ENCODE data around the gene DNER.
"Not testable (repeated sequence)": the region's sequence is repeated elsewhere in the genome, so short reads cannot be mapped to it uniquely, and the experiment has no call there.

Gene DNER

GRCh38 chr2:229378386-229378785 lies 336.0 kb downstream of the DNER start:
- DNase-seq, result no peak

DNA sequence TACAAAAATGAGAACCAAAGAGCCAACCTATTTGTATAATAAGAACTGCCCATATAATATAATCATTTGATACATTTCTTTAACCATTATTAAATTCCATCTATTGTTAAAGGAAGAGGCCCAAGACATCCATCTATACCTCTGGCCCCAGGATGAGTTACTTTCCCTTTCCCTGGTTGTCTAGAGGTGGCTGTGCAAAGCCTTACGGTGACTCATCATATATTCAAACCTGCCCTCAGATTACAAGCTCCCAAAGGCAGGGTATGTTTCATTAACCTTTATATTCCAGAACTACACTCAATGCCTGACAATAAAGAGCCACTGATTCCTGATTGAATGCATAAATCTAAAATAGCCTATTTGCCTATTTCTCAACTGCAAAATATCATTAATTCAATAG lies 337.5 kb downstream of the DNER start:
- DNase-seq, result no peak

GRCh38 chr2:229375251-229375650 lies 339.1 kb downstream of the DNER start:
- no peak for DNase-seq

- not testable (repeated sequence) for DNase-seq
Observed at GRCh38 chr2:229373311-229373710, 341.0 kb downstream of the DNER start.

DNA sequence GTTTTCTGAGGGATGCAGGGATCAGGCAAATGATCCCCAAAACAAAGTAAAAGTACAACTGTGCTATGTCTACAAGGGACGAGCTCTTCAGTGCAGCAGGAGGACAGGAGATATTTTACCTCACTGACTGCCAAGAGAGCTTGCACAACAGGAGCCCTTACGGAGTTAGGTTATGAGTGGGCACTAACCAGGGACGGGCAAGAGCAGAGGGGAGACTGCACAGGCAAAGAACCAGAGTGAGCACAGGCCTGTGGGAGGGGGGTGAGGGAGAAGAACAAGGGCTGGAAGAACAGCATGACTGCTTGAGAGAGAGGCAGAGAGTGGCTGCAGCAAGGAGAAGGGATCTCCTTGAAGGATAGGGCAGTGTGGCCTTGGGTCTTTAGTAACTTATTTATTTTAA lies 342.1 kb downstream of the DNER start:
- no peak for DNase-seq

DNA sequence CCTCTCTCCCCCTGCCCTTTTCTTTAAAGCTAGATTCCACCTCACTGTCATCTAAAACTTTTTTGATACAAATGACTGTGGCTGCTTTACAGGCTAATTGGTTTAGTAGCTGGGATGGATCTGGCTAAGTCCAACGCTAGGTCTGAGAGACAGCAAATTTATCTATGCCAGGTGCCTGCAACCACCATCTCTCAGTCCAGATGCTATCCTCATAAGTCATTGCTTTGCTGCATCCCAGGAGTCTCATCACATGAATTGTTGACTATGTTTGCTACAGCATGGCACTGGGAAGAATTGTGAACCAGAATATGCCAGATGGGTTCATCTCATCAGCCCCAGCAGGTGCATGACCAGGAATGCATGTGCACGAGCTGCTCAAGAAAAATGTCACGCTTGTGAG lies 343.3 kb downstream of the DNER start:
- no peak for DNase-seq

DNA sequence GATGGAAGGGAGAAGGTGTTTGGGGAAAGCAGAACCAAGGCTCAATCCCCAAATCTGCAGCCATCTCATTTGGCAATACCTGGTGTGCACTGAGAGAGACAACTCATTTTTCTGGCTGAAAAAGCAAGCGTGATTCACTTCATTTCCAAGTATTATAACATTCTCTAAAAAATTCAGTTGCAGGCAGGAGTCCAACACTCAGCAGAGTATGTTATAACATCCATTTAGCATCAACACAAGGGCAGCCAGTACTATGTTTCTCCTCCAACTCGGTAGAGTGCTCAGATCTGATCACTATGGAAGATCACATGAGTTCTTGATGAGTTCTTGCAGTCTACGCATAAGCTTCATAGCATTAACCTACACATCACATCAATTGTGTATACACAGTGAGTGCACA lies 343.8 kb downstream of the DNER start:
- no peak for DNase-seq

GRCh38 chr2:229363185-229363814 lies 351.1 kb downstream of the DNER start:
- no peak for DNase-seq

GRCh38 chr2:229350883-229351282 lies 363.5 kb downstream of the DNER start:
- DNase-seq, result no peak

- no peak for DNase-seq
Observed at GRCh38 chr2:229350117-229350805, 364.1 kb downstream of the DNER start.

DNA sequence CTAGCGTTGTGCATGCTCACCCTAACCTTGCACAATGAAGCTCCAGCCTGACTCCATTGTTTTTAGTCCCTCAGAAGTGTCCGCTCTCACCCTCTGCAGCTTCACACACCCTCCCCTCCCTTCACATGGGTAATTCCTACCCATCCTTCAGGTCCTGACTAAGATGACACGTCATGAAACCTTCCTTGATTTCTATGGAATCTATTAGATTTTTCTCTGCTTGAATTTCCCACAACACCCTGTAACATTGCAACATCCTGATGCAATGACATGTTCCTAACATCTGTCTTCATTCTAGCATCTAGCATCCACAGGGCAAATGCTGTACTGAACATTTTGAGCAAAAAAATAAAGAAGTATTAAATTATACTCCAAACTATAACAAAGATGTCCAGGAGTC lies 366.2 kb downstream of the DNER start:
- DNase-seq, result no peak

- no peak for DNase-seq
Observed at GRCh38 chr2:229346816-229347540, 367.4 kb downstream of the DNER start.

DNA sequence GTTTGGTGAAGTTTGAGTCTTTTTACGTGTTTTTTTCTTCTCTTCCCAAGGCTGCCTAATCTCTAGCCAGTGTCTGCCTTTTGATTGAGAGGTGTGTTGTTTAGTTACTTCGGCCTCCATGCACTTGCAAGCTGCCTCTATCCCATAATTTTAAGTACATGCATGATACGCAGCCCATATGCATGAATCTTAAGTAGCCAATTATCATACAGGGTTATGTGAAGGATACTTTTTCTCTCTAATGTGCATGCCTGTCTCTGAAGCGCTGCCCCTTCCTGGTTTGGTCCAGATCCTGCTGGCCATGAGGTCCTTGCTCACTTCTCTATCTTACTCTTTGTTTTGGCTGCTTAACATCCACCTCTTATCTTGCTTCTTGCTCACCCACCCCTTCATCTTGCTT lies 369.4 kb downstream of the DNER start:
- DNase-seq, result no peak

- no peak for DNase-seq
Observed at GRCh38 chr2:229344151-229344551, 370.2 kb downstream of the DNER start.

- no peak for DNase-seq
Observed at GRCh38 chr2:229343661-229344060, 370.7 kb downstream of the DNER start.

DNA sequence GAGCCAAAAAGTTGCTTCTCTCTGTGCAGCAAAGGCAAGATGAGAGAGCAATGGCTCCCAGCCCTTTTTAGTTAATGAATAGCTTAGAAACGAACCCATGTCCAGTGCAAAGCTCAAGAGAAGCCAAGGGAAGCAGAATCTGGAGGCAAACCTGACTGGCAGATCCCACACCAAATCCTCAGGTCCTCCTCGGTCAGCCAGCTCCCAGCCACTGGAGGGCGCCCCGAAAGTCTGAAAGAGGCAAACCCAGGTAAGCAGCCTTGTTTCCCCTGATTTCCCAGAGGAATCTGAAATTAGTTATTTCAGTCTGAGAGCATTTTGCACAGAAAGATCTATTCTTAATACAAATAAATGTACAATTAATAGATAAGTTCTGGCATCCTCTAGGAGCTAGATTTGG lies 372.0 kb downstream of the DNER start:
- no peak for DNase-seq

GRCh38 chr2:229340086-229340760 lies 374.1 kb downstream of the DNER start:
- no peak for DNase-seq

DNA sequence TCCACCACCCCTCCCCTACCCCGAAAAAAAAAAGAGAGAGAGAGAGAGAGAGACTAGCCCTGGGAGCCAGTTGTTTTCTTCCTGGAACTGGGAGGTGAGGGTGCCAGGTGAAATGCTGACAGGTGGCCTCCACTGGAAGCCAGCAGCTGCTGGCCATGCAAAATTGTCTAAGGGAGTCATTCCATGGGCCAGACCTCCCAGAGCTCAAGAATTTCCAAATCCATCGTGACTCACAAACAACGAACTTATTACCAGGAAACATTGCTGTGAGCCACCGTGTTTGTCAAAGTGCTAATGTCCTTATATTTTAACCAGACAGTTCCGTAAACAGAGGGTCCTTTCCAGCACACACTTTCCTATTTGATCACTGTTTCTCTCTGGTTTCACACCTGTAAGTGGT lies 374.7 kb downstream of the DNER start:
- no peak for DNase-seq

GRCh38 chr2:229339171-229339570 lies 375.2 kb downstream of the DNER start:
- DNase-seq, result not testable (repeated sequence)

- no peak for DNase-seq
Observed at GRCh38 chr2:229335877-229336346, 378.4 kb downstream of the DNER start.

GRCh38 chr2:229335330-229335729 lies 379.0 kb downstream of the DNER start:
- no peak for DNase-seq

- no peak for DNase-seq
Observed at GRCh38 chr2:229330952-229331351, 383.4 kb downstream of the DNER start.

DNA sequence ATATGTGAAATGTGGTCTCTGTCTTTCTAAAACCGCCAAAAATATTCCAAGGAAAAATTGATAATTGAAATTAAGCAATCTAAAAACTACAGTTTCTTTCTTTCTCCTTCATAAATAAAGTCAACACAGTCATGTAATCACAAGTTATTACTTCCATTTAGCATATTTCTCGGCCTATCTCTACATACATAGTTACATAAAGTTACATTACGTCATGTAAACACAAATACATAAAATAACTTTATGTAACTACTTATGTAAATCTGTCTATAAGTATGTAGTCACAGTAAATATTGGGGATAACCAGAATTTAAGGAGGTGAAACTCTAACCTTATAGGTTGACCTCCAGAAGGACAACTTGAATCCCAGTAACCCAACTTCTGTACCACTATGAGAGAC lies 394.8 kb downstream of the DNER start:
- no peak for DNase-seq

DNA sequence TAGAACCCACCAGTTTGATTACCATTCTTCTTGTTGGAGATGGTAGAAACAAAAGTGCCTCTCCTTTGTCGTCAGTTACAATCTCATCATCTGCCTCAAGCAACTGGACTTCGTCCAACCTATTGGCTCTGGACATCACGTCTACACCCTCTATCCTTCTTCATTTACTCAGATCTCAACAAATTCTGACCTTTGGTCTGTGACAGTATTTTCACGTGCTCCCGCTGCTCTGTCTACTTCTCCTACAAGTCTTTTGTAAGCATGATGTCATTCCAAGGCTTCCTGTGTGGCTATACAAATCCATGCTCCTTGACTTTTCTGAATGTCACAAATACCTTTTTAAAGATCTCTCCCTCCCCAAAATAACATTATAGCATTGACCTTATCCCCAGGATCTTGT lies 400.2 kb downstream of the DNER start:
- DNase-seq, result no peak

Measured in stimulated activated CD4-positive, alpha-beta T cell treated with anti-CD3 and anti-CD28 coated beads, Interleukin-2, amount 100 ng/mL, for 48 hours (primary cell).